ENCODE data around the gene ALDH3B2. TPM values are rescaled to one million over a fixed set of nuclear protein-coding genes. Genes with fewer than 3 reads are reported as not detected.

Gene ALDH3B2
- total and polyA plus RNA-seq, 2 donors from 2014 or later, result 1.6 to 2.1 TPM

GRCh38 chr11:67632175-67632981, 42.0 kb downstream of the ALDH3B2 start:
- Histone ChIP-seq H3K4me3 (ENCODE audit: low read length in 3 of 3) (no peak overlapping the region), H3K36me3 (ENCODE audit: control insufficient read depth in 2 of 3, insufficient read depth in 3 of 3, low read length in 3 of 3) (no peaks in the 10 kb centered on the region), H3K4me1 (ENCODE audit: control insufficient read depth in 2 of 3, insufficient read depth in 2 of 3, low read depth in 1 of 3, low read length in 3 of 3) (peaks cover 0 to 21% (median 6%) of the 10 kb centered on the region in 3 donors), H3K27me3 (ENCODE audit: control insufficient read depth, insufficient read depth, low read length) (no peaks in the 10 kb centered on the region), H3K27ac (ENCODE audit: low read depth in 2 of 2, low read length in 2 of 2) (no peak overlapping the region), H3K9me3 (ENCODE audit: control insufficient read depth in 2 of 3, insufficient read depth in 1 of 3, low read length in 3 of 3) (no peaks in the 10 kb centered on the region), H3K9ac (ENCODE audit: low read length in 3 of 3) (no peak overlapping the region)
- peak in 2 of 5 donors; percentile 54 to 74 for DNase-seq
- intact Hi-C loops (cut with DNase I), result no loop called here
- no peak for TF ChIP-seq CTCF (IDR thresholded peaks at IDR 0.05; ENCODE audit: borderline replicate concordance, extremely low read depth, insufficient read depth)
- FAIRE-seq, result no peak

- FAIRE-seq, result no peak
- Histone ChIP-seq H3K27ac (ENCODE audit: low read depth in 2 of 2, low read length in 2 of 2) (no peak overlapping the region), H3K4me3 (ENCODE audit: low read length in 3 of 3) (no peak overlapping the region), H3K9me3 (ENCODE audit: control insufficient read depth in 2 of 3, insufficient read depth in 1 of 3, low read length in 3 of 3) (no peaks in the 10 kb centered on the region), H3K27me3 (ENCODE audit: control insufficient read depth, insufficient read depth, low read length) (no peaks in the 10 kb centered on the region), H3K9ac (ENCODE audit: low read length in 3 of 3) (no peak overlapping the region), H3K4me1 (ENCODE audit: control insufficient read depth in 2 of 3, insufficient read depth in 2 of 3, low read depth in 1 of 3, low read length in 3 of 3) (peaks cover 0 to 21% (median 6%) of the 10 kb centered on the region in 3 donors), H3K36me3 (ENCODE audit: control insufficient read depth in 2 of 3, insufficient read depth in 3 of 3, low read length in 3 of 3) (no peaks in the 10 kb centered on the region)
- no peak for TF ChIP-seq CTCF (IDR thresholded peaks at IDR 0.05; ENCODE audit: borderline replicate concordance, extremely low read depth, insufficient read depth)
- intact Hi-C loops (cut with DNase I), result no loop called here
- DNase-seq, result no peak
These were observed 42.6 kb downstream of the ALDH3B2 start for GRCh38 chr11:67631853-67632174.

- Histone ChIP-seq H3K9me3 (ENCODE audit: control insufficient read depth in 2 of 3, insufficient read depth in 1 of 3, low read length in 3 of 3) (no peaks in the 10 kb centered on the region), H3K27ac (ENCODE audit: low read depth in 2 of 2, low read length in 2 of 2) (no peak overlapping the region)
These were observed 43.0 kb downstream of the ALDH3B2 start for GRCh38 chr11:67631411-67631810.

More at GRCh38 chr11:67631411-67631810, 43.0 kb downstream of the ALDH3B2 start:
- Histone ChIP-seq H3K4me3 (ENCODE audit: low read length in 3 of 3) (no peak overlapping the region), H3K36me3 (ENCODE audit: control insufficient read depth in 2 of 3, insufficient read depth in 3 of 3, low read length in 3 of 3) (no peaks in the 10 kb centered on the region), H3K9ac (ENCODE audit: low read length in 3 of 3) (no peak overlapping the region), H3K27me3 (ENCODE audit: control insufficient read depth, insufficient read depth, low read length) (no peaks in the 10 kb centered on the region), H3K4me1 (ENCODE audit: control insufficient read depth in 2 of 3, insufficient read depth in 2 of 3, low read depth in 1 of 3, low read length in 3 of 3) (peaks cover 0 to 21% (median 6%) of the 10 kb centered on the region in 3 donors)
- no peak for TF ChIP-seq CTCF (IDR thresholded peaks at IDR 0.05; ENCODE audit: borderline replicate concordance, extremely low read depth, insufficient read depth)
- peak in 3 of 5 donors; percentile 10 to 84 (median 76) for DNase-seq
- intact Hi-C loops (cut with DNase I), result no loop called here
- FAIRE-seq, result no peak

Measured in kidney (tissue), 14 donors.